ENCODE results near the gene LYSET. TPM values are rescaled to one million over a fixed set of nuclear protein-coding genes. Genes with fewer than 3 reads are reported as not detected.
"Not testable (repeated sequence)": the region's sequence is repeated elsewhere in the genome, so short reads cannot be mapped to it uniquely, and the experiment has no call there.

LYSET gene
- total and polyA plus RNA-seq, 3 donors from 2014 or later = 11.1 to 15.2 (median 11.9) TPM

DNA sequence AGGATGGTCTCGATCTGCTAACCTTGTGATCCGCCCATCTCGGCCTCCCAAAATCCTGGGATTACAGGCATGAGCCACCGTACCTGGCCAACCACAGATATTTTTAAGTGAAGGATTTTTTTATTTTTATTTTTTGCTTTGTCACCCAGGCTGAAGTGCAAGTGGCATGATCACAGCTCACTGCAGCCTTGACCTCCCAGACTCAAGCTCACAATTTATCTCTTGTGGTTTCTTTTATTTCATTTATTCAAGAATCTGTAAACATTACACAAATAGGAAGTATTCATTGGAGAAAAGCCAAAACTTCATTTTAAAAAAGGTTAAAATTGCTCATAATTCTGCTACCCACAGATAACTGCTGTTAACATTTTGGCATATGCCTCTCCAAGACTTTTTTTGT lies 13.7 kb upstream of the LYSET start:
- Histone ChIP-seq H3K27me3 (no peaks in the 10 kb centered on the region), H3K27ac (no peak overlapping the region), H3K36me3 (ENCODE audit: low read depth, missing control alignments) (no peaks in the 10 kb centered on the region), H3K4me1 (no peaks in the 10 kb centered on the region), H3K4me3 (no peak overlapping the region), H3K9me3 (no peaks in the 10 kb centered on the region)
- no peak for TF ChIP-seq POLR2A (IDR thresholded peaks at IDR 0.05)
- TF ChIP-seq, protein P1, sequence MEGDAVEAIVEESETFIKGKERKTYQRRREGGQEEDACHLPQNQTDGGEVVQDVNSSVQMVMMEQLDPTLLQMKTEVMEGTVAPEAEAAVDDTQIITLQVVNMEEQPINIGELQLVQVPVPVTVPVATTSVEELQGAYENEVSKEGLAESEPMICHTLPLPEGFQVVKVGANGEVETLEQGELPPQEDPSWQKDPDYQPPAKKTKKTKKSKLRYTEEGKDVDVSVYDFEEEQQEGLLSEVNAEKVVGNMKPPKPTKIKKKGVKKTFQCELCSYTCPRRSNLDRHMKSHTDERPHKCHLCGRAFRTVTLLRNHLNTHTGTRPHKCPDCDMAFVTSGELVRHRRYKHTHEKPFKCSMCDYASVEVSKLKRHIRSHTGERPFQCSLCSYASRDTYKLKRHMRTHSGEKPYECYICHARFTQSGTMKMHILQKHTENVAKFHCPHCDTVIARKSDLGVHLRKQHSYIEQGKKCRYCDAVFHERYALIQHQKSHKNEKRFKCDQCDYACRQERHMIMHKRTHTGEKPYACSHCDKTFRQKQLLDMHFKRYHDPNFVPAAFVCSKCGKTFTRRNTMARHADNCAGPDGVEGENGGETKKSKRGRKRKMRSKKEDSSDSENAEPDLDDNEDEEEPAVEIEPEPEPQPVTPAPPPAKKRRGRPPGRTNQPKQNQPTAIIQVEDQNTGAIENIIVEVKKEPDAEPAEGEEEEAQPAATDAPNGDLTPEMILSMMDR (IDR thresholded peaks at IDR 0.05) = no peak
- WGBS, 2 donors = 56 to 58% methylated on average over 4 of the region's 4 CpGs
- DNase-seq = no peak
- intact Hi-C loops (cut with DNase I; ENCODE audit: low total_unique reads) = no loop called here

GRCh38 chr14:93173943-93174395 lies 11.1 kb upstream of the LYSET start:
- Histone ChIP-seq H3K4me3 (no peak overlapping the region), H3K9me3 (no peaks in the 10 kb centered on the region), H3K36me3 (ENCODE audit: low read depth, missing control alignments) (no peaks in the 10 kb centered on the region), H3K4me1 (no peaks in the 10 kb centered on the region), H3K27me3 (no peaks in the 10 kb centered on the region), H3K27ac (no peak overlapping the region)
- intact Hi-C loops (cut with DNase I; ENCODE audit: low total_unique reads) = no loop called here
- peak; percentile 44 for DNase-seq
- WGBS, 2 donors = 41 to 43% methylated on average over 8 to 10 of the region's 10 CpGs
- TF ChIP-seq, protein P1 (IDR thresholded peaks at IDR 0.05) = no peak
- no peak for TF ChIP-seq POLR2A (IDR thresholded peaks at IDR 0.05)

DNA sequence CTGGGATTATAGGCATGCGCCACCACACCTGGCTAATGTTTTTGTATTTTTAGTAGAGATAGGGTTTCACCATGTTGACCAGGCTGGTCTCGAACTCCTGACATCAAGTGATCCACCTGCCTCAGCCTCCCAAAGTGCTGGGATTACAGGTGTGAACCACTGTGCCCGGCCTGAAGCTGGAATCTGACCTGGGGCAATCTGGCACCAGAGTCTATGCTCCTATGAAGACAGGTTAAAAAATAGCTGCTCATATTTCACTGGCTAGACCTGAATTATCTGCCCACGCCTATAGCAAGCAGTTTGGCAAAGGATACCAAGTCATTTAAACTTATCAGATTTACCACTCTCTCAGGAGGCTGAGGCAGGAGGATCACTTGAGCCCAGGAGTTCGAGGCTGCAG lies 10.4 kb upstream of the LYSET start:
- H3K27ac ChIP-seq; DNase-seq; H3K27me3 ChIP-seq; H3K36me3 ChIP-seq (ENCODE audit: low read depth, missing control alignments); H3K4me1 ChIP-seq; intact Hi-C loops (cut with DNase I; ENCODE audit: low total_unique reads); H3K4me3 ChIP-seq; H3K9me3 ChIP-seq: not testable (repeated sequence)
- WGBS, 2 donors = 83 to 87% methylated on average over 5 of the region's 5 CpGs

GRCh38 chr14:93175492-93175891 lies 9.6 kb upstream of the LYSET start:
- no peaks in the 10 kb centered on the region for H3K9me3 ChIP-seq
- intact Hi-C loops (cut with DNase I; ENCODE audit: low total_unique reads) = no loop called here
- WGBS, 2 donors = 68 to 75% methylated on average over 6 of the region's 6 CpGs
- TF ChIP-seq, protein P1 (IDR thresholded peaks at IDR 0.05) = no peak
- TF ChIP-seq POLR2A (IDR thresholded peaks at IDR 0.05) = no peak
- no peaks in the 10 kb centered on the region for H3K4me1 ChIP-seq
- DNase-seq = no peak
- H3K4me3 ChIP-seq = no peak overlapping the region
- H3K36me3 ChIP-seq (ENCODE audit: low read depth, missing control alignments) = no peaks in the 10 kb centered on the region
- no peak overlapping the region for H3K27ac ChIP-seq
- H3K27me3 ChIP-seq = no peaks in the 10 kb centered on the region

DNA sequence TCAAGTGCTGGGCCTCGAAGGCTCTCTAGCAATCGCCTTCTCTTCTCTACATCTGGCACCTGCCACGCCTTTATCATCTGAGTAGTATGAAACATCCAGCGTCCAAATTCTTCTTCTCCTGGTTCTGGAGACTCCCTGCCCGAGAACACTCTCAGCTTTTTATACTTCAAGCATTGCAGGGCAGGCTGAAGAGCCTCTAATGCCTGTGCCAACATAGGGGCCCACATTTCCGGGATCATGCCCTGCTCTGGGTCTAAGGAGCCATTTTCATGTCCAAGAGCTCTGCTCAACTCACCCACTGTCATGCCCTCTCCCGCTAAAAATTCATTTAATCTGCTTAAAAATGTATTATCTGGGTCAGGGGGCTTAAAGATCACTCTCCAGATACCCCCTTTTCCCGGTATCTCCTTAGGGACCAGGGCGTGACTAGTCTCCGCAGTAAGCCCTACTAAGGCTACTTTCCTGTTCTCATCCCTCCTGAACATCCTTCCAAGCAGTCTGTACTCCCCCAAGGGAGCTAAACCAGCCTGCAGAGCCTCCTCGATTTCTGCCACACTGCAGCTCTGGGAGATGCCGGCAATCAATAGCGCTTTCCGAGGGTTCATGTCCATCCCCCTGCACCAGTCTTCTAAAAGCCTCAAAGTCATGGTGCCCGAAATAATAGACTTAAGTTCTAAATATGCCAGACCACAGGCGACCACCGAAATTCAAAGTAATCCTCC lies 1.4 kb upstream of the LYSET start:
- peak overlapping the region; percentile 95 to 98 for H3K4me3 ChIP-seq
- intact Hi-C loops (cut with DNase I; ENCODE audit: low total_unique reads) = no loop called here
- 36 to 37% methylated on average over 15 to 17 of the region's 17 CpGs for WGBS, 2 donors
- H3K4me1 ChIP-seq = peaks cover 19% of the 10 kb centered on the region
- H3K9me3 ChIP-seq = no peaks in the 10 kb centered on the region
- no peaks in the 10 kb centered on the region for H3K36me3 ChIP-seq (ENCODE audit: low read depth, missing control alignments)
- no peak for TF ChIP-seq POLR2A (IDR thresholded peaks at IDR 0.05)
- TF ChIP-seq, protein P1 (IDR thresholded peaks at IDR 0.05) = no peak
- no peaks in the 10 kb centered on the region for H3K27me3 ChIP-seq
- H3K27ac ChIP-seq = peak overlapping the region; percentile 95 to 96
- peak; percentile 5 for DNase-seq
